ENCODE results near the gene GPRC5A. TPM values are rescaled to one million over a fixed set of nuclear protein-coding genes. Genes with fewer than 3 reads are reported as not detected.
A peak's percentile ranks its signal among the peaks of the same experiment; 100 is the strongest.
"Not testable (repeated sequence)": the region's sequence is repeated elsewhere in the genome, so short reads cannot be mapped to it uniquely, and the experiment has no call there.

GPRC5A gene
- total and polyA plus RNA-seq, 8 donors, result 0.58 to 112 (median 23.9) TPM

DNA sequence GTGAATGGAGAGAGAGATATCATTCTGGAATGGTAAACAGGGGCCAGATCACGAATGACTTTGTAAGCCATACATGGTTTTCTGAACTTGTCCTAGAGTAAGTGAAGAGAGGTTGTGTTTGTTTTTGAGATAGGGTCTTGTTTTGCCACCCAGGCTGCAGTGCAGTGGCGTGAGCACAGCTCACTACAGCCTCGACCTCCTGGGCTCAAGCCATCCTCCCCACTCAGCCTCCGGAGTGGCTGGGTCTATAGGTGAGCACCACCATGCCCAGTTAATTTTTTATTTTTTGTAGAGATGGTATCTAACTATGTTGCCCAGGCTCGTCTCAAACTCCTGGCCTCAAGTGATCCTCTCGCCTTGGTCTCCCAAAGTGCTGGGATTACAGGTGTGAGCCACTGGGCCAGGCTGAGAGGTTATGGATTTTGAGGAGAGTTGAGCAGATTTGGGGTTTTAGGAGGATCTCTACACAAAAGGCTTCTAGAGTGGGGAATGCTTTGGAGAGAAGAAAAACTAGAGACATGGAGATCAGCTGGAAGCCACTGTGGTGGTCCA, 19.7 kb upstream of the GPRC5A start:
- Histone ChIP-seq H3K36me3 (no peaks in the 10 kb centered on the region), H3K4me3 (no peak overlapping the region), H3K27ac (peak overlapping the region; percentile 75 to 88 (median 83)), H3K4me1 (peaks cover 0 to 20% (median 3%) of the 10 kb centered on the region in 4 donors), H3K9me3 (no peaks in the 10 kb centered on the region), H3K27me3 (no peaks in the 10 kb centered on the region)
- DNase-seq, result no peak
- 32 to 65% (median 60%) methylated on average over 6 of the region's 6 CpGs for WGBS, 5 donors
- no peak for TF ChIP-seq EP300 (IDR thresholded peaks at IDR 0.05)
- no peak for TF ChIP-seq POLR2A (IDR thresholded peaks at IDR 0.05)
- no peak for TF ChIP-seq POLR2AphosphoS5 (IDR thresholded peaks at IDR 0.05)
- TF ChIP-seq, protein P1, sequence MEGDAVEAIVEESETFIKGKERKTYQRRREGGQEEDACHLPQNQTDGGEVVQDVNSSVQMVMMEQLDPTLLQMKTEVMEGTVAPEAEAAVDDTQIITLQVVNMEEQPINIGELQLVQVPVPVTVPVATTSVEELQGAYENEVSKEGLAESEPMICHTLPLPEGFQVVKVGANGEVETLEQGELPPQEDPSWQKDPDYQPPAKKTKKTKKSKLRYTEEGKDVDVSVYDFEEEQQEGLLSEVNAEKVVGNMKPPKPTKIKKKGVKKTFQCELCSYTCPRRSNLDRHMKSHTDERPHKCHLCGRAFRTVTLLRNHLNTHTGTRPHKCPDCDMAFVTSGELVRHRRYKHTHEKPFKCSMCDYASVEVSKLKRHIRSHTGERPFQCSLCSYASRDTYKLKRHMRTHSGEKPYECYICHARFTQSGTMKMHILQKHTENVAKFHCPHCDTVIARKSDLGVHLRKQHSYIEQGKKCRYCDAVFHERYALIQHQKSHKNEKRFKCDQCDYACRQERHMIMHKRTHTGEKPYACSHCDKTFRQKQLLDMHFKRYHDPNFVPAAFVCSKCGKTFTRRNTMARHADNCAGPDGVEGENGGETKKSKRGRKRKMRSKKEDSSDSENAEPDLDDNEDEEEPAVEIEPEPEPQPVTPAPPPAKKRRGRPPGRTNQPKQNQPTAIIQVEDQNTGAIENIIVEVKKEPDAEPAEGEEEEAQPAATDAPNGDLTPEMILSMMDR (IDR thresholded peaks at IDR 0.05), result no peak
- intact Hi-C loops (cut with DNase I; ENCODE audit: low total_unique reads), result no loop called here

DNA sequence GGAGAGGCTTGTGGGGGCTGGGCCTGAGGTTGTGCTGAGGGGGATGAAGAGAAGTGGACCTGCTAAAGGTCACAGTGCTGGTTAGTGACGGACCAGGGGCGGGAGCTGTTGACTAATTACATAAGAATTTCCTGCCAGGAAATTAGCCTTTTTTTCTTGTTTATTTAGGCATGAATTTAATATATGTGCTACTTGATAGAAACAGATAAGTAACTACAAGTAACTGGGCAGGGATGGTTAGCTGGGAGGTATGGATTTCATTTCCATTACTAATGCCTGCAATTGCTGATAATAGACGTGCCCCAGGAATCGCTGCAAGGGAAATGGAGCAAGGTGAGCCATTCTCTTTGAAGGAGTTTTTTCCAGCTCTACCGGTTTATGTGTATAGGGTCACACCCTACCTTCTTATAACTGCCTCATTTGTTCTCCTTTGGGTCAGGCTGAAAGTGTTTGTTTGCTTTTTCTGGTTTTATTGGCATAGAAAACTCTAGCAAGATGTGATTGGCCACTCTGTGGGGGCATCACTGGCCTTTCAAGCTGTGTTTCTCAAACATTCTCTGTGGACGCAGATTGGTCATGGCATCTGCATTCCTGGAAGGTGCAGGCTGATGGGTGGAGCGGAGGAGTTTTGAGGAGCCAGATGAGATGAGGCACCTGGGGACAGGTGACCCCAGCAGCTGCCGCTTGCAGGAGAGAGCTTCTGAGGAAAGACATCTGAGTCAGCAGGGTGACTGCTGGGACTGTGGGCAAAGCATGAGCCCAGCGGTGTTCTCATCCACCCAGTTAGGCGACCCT, 19.0 kb upstream of the GPRC5A start:
- 30 to 53% (median 31%) methylated on average over 9 to 10 of the region's 10 CpGs for WGBS, 5 donors
- Histone ChIP-seq H3K4me1 (peaks cover 0 to 20% (median 3%) of the 10 kb centered on the region in 4 donors), H3K27me3 (no peaks in the 10 kb centered on the region), H3K4me3 (no peak overlapping the region), H3K36me3 (no peaks in the 10 kb centered on the region), H3K27ac (peak overlapping the region; percentile 75 to 88 (median 83)), H3K9me3 (no peaks in the 10 kb centered on the region)
- peak; percentile 55 to 90 for DNase-seq
- peak in 2 of 3 donors; percentile 52 to 80 for TF ChIP-seq POLR2AphosphoS5 (IDR thresholded peaks at IDR 0.05)
- TF ChIP-seq POLR2A (IDR thresholded peaks at IDR 0.05), result no peak
- intact Hi-C loops (cut with DNase I; ENCODE audit: low total_unique reads), result no loop called here

DNA sequence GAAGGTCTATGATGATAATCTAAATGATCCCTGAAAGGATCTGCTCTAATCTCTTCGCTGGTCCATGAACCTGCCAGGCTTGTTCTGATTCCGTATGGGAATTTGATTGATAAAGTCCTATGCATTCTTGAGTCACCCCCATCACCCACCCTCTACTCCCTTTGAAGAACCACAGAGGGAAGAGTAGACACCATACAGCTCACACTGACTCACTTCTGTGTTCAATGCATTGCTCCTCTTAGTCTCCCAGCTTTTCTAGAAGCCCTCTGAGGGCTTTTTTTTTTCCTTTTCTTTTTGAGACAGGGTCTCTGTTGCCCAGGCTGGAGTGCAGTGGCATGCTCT, 18.5 kb upstream of the GPRC5A start:
- Histone ChIP-seq H3K27ac (peak overlapping the region; percentile 75 to 88 (median 83)), H3K36me3 (no peaks in the 10 kb centered on the region), H3K4me1 (peaks cover 0 to 20% (median 7%) of the 10 kb centered on the region in 4 donors), H3K27me3 (no peaks in the 10 kb centered on the region), H3K9me3 (no peaks in the 10 kb centered on the region), H3K4me3 (no peak overlapping the region)
- 21 to 61% (median 59%) methylated on average over 2 of the region's 2 CpGs for WGBS, 5 donors
- intact Hi-C loops (cut with DNase I; ENCODE audit: low total_unique reads), result no loop called here
- no peak for DNase-seq
- TF ChIP-seq, protein P1 (IDR thresholded peaks at IDR 0.05), result no peak
- TF ChIP-seq POLR2AphosphoS5 (IDR thresholded peaks at IDR 0.05) (no peak), POLR2A (IDR thresholded peaks at IDR 0.05) (no peak)

DNA sequence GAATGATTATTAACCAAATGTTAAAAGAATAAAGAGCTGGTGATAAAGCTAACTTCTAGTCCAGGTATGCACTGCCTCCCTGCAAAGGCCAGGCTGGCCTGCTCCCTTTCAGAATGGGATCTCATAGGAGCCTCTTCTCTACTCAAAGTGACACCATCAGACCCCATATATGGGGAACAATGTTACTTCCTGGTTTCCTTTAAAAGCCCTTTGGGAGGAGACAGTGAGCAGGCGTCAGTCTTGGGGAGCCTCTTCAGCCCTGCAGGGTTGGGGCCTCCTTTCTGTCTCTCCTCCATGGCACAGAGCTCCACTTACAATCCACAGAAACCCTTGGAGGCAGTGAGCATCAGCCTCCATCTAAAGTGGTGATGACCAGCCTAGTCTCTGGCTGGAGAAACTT, 17.3 kb upstream of the GPRC5A start:
- 57 to 100% (median 69%) methylated on average over 1 of the region's 1 CpG for WGBS, 5 donors
- H3K4me1 ChIP-seq, result peaks cover 0 to 26% (median 13%) of the 10 kb centered on the region in 4 donors
- H3K4me3 ChIP-seq, result no peak overlapping the region

DNA sequence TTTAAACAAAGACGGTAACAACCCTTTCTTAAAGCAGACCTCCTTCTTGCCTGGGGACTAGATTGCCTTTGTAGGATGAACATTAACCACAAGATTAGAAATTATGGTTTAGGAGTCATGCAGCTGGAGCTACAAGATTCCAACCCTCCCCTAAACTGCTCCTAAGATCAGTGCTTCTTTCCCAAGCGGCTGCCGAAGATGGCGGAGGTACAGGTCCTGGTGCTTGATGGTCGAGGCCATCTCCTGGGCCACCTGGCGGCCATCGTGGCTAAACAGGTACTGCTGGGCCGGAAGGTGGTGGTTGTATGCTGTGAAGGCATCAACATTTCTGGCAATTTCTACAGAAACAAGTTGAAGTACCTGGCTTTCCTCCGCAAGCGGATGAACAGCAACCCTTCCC, 16.1 kb upstream of the GPRC5A start:
- intact Hi-C loops (cut with DNase I; ENCODE audit: low total_unique reads); H3K9me3 ChIP-seq; H3K27me3 ChIP-seq; DNase-seq; H3K36me3 ChIP-seq; H3K4me3 ChIP-seq; H3K27ac ChIP-seq: not testable (repeated sequence)
- H3K4me1 ChIP-seq, result peaks cover 0 to 26% (median 13%) of the 10 kb centered on the region in 4 donors
- 90 to 97% (median 94%) methylated on average over 10 of the region's 10 CpGs for WGBS, 5 donors

More for the DNA sequence above, 17.3 kb upstream of the GPRC5A start:
- H3K36me3 ChIP-seq, result no peaks in the 10 kb centered on the region
- H3K27ac ChIP-seq, result peak overlapping the region in 4 of 5 donors; percentile 5 to 88 (median 81)
- H3K9me3 ChIP-seq, result no peaks in the 10 kb centered on the region
- H3K27me3 ChIP-seq, result no peaks in the 10 kb centered on the region
- intact Hi-C loops (cut with DNase I; ENCODE audit: low total_unique reads), result no loop called here
- TF ChIP-seq POLR2A (IDR thresholded peaks at IDR 0.05) (no peak), EP300 (IDR thresholded peaks at IDR 0.05) (no peak), POLR2AphosphoS5 (IDR thresholded peaks at IDR 0.05) (no peak)
- TF ChIP-seq, protein P1 (IDR thresholded peaks at IDR 0.05), result no peak
- no peak for DNase-seq
